Loucy (cell line): ENCODE data around the gene CDK7.

Experiments
- CTCF ChIP-seq: fragments of 200-600 bp; sonication (generic); conservative IDR thresholded peaks from 2 replicates; pipeline ENCODE4 v1.5.1; 2014; ENCODE audit warnings: mild to moderate bottlenecking, antibody characterized with exemption, low read length
- EZH2phosphoT487 ChIP-seq: fragments of 200-600 bp; IDR thresholded peaks from 2 replicates; pipeline ENCODE4 v1.6.1; 2018; ENCODE audit warnings: antibody characterized with exemption, mild to moderate bottlenecking, moderate library complexity, borderline replicate concordance

GRCh38 chr5:69305512-69305911, 70.8 kb downstream of the CDK7 start:
- TF ChIP-seq CTCF (no peak), EZH2phosphoT487 (no peak)
